Uterus (tissue), 2 donors: ENCODE measurements around the gene SCAMP4.

Experiments
- POLR2A ChIP-seq, 2 donors: fragments of 450-650 bp; IDR thresholded peaks; one replicate each; pipeline ENCODE4 v1.6.1; 2016; ENCODE audit warnings: antibody characterized with exemption in 2 of 2, mild to moderate bottlenecking in 1 of 2, moderate library complexity in 1 of 2
- TF ChIP-seq, protein P1 (sequence below), 4 experiments: fragments of 200-600 bp in 2 of 4; fragments of 450-650 bp in 2 of 4; sonication (generic) in 2 of 4; IDR thresholded peaks; one replicate each; pipeline ENCODE4 v1.5.1; 2016 to 2019; ENCODE audit warnings: antibody characterized with exemption in 4 of 4, mild to moderate bottlenecking in 2 of 4, moderate library complexity in 1 of 4

DNA sequence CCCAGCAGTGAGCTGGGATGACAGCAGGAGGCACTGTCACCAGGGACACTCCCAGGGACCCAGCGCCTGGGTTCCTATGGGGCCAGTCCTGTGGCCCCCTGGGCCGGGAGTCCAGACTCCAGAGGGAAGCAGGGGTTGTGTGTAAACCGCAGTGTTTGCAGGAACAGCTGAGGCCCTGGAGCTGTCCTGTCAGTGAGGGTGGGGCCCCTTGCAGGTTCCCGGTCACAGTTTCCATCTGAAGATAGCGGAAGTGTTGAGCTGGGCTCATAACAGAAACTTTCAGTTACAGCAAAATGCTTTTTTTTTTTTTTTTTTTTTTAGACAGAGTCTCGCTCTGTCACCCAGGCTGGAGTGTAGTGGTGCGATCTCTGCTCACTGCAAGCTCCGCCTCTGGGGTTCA, 18.1 kb downstream of the SCAMP4 start:
- TF ChIP-seq, protein P1, sequence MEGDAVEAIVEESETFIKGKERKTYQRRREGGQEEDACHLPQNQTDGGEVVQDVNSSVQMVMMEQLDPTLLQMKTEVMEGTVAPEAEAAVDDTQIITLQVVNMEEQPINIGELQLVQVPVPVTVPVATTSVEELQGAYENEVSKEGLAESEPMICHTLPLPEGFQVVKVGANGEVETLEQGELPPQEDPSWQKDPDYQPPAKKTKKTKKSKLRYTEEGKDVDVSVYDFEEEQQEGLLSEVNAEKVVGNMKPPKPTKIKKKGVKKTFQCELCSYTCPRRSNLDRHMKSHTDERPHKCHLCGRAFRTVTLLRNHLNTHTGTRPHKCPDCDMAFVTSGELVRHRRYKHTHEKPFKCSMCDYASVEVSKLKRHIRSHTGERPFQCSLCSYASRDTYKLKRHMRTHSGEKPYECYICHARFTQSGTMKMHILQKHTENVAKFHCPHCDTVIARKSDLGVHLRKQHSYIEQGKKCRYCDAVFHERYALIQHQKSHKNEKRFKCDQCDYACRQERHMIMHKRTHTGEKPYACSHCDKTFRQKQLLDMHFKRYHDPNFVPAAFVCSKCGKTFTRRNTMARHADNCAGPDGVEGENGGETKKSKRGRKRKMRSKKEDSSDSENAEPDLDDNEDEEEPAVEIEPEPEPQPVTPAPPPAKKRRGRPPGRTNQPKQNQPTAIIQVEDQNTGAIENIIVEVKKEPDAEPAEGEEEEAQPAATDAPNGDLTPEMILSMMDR (IDR thresholded peaks at IDR 0.05), result no peak
- no peak for TF ChIP-seq POLR2A (IDR thresholded peaks at IDR 0.05)
